Loucy (cell line): ENCODE data around the gene C13orf46.

Experiments used
- EZH2phosphoT487 ChIP-seq: fragments of 200-600 bp; IDR thresholded peaks from 2 replicates; pipeline ENCODE4 v1.6.1; 2018; ENCODE audit warnings: antibody characterized with exemption, mild to moderate bottlenecking, moderate library complexity, borderline replicate concordance
- TF ChIP-seq, protein P1 (sequence below): fragments of 200-600 bp; sonication (generic); conservative IDR thresholded peaks from 2 replicates; pipeline ENCODE4 v1.5.1; 2014; ENCODE audit warnings: mild to moderate bottlenecking, antibody characterized with exemption, low read length

GRCh38 chr13:114008964-114009589 lies 35.2 kb upstream of the C13orf46 start:
- TF ChIP-seq, protein P1, sequence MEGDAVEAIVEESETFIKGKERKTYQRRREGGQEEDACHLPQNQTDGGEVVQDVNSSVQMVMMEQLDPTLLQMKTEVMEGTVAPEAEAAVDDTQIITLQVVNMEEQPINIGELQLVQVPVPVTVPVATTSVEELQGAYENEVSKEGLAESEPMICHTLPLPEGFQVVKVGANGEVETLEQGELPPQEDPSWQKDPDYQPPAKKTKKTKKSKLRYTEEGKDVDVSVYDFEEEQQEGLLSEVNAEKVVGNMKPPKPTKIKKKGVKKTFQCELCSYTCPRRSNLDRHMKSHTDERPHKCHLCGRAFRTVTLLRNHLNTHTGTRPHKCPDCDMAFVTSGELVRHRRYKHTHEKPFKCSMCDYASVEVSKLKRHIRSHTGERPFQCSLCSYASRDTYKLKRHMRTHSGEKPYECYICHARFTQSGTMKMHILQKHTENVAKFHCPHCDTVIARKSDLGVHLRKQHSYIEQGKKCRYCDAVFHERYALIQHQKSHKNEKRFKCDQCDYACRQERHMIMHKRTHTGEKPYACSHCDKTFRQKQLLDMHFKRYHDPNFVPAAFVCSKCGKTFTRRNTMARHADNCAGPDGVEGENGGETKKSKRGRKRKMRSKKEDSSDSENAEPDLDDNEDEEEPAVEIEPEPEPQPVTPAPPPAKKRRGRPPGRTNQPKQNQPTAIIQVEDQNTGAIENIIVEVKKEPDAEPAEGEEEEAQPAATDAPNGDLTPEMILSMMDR, result no peak
- no peak for TF ChIP-seq EZH2phosphoT487
